Measurements from ENCODE around the gene OR52N1. TPM values are rescaled to one million over a fixed set of nuclear protein-coding genes. Genes with fewer than 3 reads are reported as not detected.

The OR52N1 gene
- total RNA-seq, 1 donor from 2014 or later, result not detected

- Mint-ChIP-seq H3K9me3 (ENCODE audit: unreplicated experiment) (peaks cover 2% of the 10 kb centered on the region), H3K36me3 (ENCODE audit: unreplicated experiment) (peaks cover 19% of the 10 kb centered on the region), H3K27me3 (ENCODE audit: unreplicated experiment) (peaks cover 2% of the 10 kb centered on the region), H3K4me1 (ENCODE audit: low read depth, unreplicated experiment) (no peaks in the 10 kb centered on the region), H3K4me3 (ENCODE audit: unreplicated experiment) (no peak overlapping the region), H3K27ac (ENCODE audit: unreplicated experiment) (no peak overlapping the region)
- no peak for TF ChIP-seq CTCF (IDR thresholded peaks at IDR 0.05; ENCODE audit: partially characterized antibody, unreplicated experiment)
- no peak for DNase-seq
Measured at GRCh38 chr11:5737091-5737490, 54.0 kb downstream of the OR52N1 start.

Other genes starting within 250 kb of the OR52N1 start
- not detected for gene OR52H1, start 242.7 kb downstream of the OR52N1 start, total RNA-seq (ENCODE audit: unreplicated experiment)
- gene OR52B6, start 210.4 kb downstream of the OR52N1 start, total RNA-seq (ENCODE audit: unreplicated experiment), result not detected
- 0.64 TPM for gene TRIM6, start 194.6 kb downstream of the OR52N1 start, total RNA-seq (ENCODE audit: unreplicated experiment)
- gene TRIM34, start 166.3 kb downstream of the OR52N1 start, total RNA-seq (ENCODE audit: unreplicated experiment), result not detected
- gene TRIM5, start 106.2 kb downstream of the OR52N1 start, total RNA-seq (ENCODE audit: unreplicated experiment), result 2.6 TPM
- 5.0 TPM for gene TRIM22, start 101.5 kb downstream of the OR52N1 start, total RNA-seq (ENCODE audit: unreplicated experiment)
- gene OR56B1, start 54.8 kb downstream of the OR52N1 start, total RNA-seq (ENCODE audit: unreplicated experiment), result not detected
- gene OR52N4, start 37.0 kb downstream of the OR52N1 start, total RNA-seq (ENCODE audit: unreplicated experiment), result not detected
- not detected for gene OR52N5, start 7.9 kb downstream of the OR52N1 start, total RNA-seq (ENCODE audit: unreplicated experiment)
- not detected for gene OR52N2, start 17.7 kb upstream of the OR52N1 start, total RNA-seq (ENCODE audit: unreplicated experiment)
- not detected for gene OR52E6, start 50.6 kb upstream of the OR52N1 start, total RNA-seq (ENCODE audit: unreplicated experiment)
- gene OR52E8, start 66.4 kb upstream of the OR52N1 start, total RNA-seq (ENCODE audit: unreplicated experiment), result not detected
- gene OR52E4, start 89.4 kb upstream of the OR52N1 start, total RNA-seq (ENCODE audit: unreplicated experiment), result not detected
- gene OR52E5, start 101.9 kb upstream of the OR52N1 start, total RNA-seq (ENCODE audit: unreplicated experiment), result not detected
- gene OR56A3, start 151.0 kb upstream of the OR52N1 start, total RNA-seq (ENCODE audit: unreplicated experiment), result not detected
- gene OR56A5, start 177.2 kb upstream of the OR52N1 start, total RNA-seq (ENCODE audit: unreplicated experiment), result not detected
- not detected for gene OR52L1, start 195.7 kb upstream of the OR52N1 start, total RNA-seq (ENCODE audit: unreplicated experiment)
- 0.34 TPM for gene OR56A4, start 215.7 kb upstream of the OR52N1 start, total RNA-seq (ENCODE audit: unreplicated experiment)
- 0.15 TPM for gene OR56A1, start 239.5 kb upstream of the OR52N1 start, total RNA-seq (ENCODE audit: unreplicated experiment)

Measured in glutamatergic neuron (in vitro differentiated cells).